Esophagus muscularis mucosa (tissue), 4 donors: Measurements from ENCODE around the gene LRRC26.

ENCODE experiments used
- CTCF ChIP-seq, 3 experiments: fragments of 200-600 bp in 2 of 3; fragments of 450-650 bp in 1 of 3; sonication (generic) in 2 of 3; IDR thresholded peaks; one replicate each; pipeline ENCODE4 v1.5.1; 2017 to 2019; ENCODE audit warnings: antibody characterized with exemption in 3 of 3, mild to moderate bottlenecking in 2 of 3, moderate library complexity in 1 of 3
- EP300 ChIP-seq: sonication (generic); formaldehyde crosslinking; IDR thresholded peaks from one replicate; pipeline ENCODE4 v1.6.1; 2017; ENCODE audit warnings: antibody characterized with exemption
- POLR2A ChIP-seq: fragments of 450-650 bp; IDR thresholded peaks from one replicate; pipeline ENCODE4 v1.6.1; 2017; ENCODE audit warnings: antibody characterized with exemption, moderate library complexity, mild to moderate bottlenecking, low read depth

- TF ChIP-seq CTCF (IDR thresholded peaks at IDR 0.05) (no peak), POLR2A (no peak), EP300 (no peak)
Measured at GRCh38 chr9:137214620-137215019, 44.8 kb upstream of the LRRC26 start.
